Fibroblast of skin of right quadriceps (primary cell): ENCODE measurements around the gene SCART1.
A peak's percentile ranks its signal among the peaks of the same experiment; 100 is the strongest.
"Not testable (repeated sequence)": the region's sequence is repeated elsewhere in the genome, so short reads cannot be mapped to it uniquely, and the experiment has no call there.

ENCODE experiments used
- DNase-seq: peaks from one replicate; pipeline ENCODE4 v3.0.0-alpha.2; 2013

SCART1 gene

DNA sequence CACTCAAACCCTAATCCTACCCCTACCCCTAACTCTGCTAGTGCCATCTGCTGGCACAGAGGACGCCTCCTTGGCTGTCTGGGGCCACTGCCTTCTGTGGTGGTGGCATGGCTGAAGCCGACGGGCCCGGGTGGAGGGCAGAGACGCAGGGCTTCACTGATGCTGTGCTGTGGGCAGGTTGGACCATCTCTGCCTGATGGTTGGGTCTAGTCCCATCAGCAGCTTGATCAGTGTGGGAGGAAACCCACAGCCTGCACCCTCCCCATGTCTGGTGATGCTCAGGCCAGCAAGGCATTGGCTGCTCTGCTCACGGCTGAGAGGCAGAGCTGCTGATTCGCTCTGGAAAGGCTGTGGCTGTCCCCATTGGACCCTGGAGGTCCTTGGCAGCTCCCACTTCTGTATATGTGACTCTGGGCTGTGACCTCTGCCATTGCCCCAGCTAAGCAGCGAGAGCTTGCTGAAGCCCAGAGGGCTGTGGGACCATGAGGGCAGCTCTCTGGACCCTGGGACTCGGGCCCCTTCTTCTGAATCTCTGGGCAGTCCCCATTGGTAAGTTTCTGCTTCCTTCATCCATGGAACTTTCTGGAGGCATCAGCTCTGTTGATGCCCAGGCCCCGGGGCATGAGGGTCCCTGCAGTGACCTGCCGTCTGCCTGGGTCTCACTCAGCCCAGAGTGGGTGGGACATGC, at the start of gene SCART1:
Gene SCART1 (plus strand): TSS at position 430 of the 688 bp plus-strand sequence. CDS start 53 bp downstream, at position 483.
- no peak for DNase-seq

GRCh38 chr10:133405272-133405671, 48.5 kb upstream of the SCART1 start:
- peak; percentile 23 for DNase-seq

GRCh38 chr10:133405844-133406527, 47.8 kb upstream of the SCART1 start:
- DNase-seq = peak; percentile 54

- DNase-seq = no peak
Observed at GRCh38 chr10:133411523-133412380, 42.0 kb upstream of the SCART1 start.

- no peak for DNase-seq
Observed at GRCh38 chr10:133412381-133412711, 41.4 kb upstream of the SCART1 start.

DNA sequence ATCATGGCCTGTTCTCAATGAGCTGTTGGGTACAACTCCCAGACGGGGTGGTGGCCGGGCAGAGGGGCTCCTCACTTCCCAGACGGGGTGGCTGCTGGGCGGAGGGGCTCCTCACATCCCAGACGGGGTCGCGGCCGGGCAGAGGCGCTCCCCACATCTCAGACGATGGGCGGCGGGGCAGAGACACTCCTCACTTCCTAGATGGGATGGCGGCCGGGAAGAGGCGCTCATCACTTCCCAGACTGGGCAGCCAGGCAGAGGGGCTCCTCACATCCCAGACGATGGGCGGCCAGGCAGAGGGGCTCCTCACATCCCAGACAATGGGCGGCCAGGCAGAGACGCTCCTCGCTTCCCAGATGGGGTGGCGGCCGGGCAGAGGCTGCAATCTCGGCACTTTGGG, 39.3 kb upstream of the SCART1 start:
- DNase-seq = not testable (repeated sequence)

GRCh38 chr10:133415752-133416151, 38.0 kb upstream of the SCART1 start:
- no peak for DNase-seq

DNA sequence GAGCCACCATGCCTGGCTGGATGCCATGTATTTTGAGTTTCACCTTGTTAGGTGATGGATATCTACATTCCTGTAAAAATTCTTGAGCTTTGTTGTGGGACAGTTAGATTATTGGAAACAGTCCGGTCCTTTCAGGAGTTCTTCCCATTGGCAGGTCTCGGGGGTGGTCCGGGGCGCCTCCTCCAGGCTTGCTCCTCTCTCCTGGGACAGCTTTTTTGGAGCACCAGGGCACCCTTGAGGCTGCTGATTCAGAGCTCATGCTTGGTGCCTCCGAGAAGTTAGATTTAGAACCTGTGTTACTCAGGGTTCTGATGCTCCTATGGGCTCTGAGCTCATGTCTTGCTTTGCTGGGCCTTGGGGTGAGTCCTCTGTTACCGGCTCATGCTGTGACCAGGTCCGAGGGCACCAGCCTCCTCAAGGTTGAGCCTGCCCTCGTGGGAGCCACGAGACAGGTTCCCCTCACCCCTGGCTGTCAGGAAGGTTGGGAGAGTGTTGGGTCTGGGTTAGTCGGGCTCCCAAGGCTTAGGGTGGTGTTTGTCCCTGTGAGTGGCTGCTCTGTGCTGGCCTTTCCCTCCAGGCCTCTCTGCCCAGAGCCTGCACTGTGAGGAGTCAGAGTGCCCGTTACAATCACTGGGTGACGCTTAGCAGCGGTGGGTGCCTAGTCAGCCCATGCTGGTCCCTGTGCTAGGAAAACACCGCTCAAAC, 35.3 kb upstream of the SCART1 start:
- no peak for DNase-seq

DNA sequence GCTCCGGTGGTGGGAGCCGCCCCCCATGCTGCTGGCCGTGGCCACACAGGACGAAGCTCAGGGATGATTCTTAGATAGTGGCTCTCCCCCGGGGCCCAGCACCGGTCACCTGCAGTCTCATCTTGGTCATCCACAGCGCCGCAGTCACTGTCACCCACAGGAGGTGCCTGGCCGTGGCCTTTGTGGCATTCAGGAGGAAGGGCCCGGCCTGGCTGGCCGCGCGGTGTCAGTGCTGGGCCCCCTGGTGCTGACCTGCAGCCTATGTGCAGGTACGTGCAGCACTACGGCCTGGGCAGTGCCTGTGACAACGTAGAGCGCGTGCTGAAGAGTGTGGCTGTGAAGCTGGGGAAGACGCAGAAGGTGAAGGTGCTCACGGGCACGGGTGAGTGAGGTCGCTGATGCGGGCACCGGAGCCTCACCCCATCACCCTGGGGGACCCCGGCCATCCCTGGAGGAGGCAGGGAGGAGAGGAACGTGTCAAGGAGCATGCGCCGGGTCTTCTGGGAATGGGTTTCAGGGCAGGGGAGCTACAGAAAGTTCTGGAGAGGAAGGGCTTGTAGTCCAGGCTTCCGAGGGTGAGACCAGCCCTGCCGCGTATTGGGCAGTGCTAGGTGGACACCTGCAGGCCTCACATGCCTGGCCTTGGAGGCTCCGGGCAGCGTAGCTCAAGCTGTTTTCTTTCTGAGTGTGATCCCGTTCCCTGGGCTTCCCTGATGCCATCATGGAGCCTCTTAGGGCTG, 34.4 kb upstream of the SCART1 start:
- no peak for DNase-seq

DNA sequence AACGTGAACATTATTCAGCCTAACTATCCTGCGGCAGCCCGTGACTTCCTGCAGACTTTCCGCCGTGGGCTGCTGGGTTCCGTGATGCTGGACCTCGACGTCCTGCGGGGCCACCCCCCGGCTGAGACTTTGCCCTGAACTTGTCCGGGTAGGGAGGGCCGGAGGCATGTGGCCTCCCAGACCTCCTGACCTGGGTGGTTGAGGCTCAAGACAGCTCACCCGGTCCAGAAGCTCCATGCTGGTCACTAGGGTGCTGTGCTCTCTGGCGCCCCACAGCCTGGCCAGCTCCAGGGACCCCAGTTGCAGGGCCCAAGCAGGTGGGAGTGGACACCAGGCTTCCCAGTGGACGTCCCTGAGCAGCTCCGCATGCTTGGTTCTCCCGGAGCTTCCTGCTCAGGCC, 33.7 kb upstream of the SCART1 start:
- DNase-seq = no peak

DNA sequence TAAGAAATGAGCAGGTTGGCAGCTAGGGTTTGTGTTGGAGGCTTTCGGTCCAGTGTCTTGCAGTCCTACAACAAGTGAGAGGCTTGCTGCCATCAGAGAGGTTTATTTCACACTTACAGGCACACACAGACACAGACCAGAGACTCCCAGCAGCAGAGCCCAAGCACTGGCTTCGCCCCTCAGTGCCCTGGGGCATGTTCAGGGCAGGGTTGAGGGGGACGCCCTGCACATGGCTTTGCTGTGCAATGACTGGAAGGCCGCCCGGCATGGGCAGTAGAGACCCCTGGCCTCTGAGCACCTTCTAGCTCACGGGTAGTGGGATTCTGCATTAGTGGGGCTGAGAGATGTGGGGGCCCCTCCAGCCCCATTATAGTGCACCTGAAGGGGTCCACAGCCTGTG, 33.2 kb upstream of the SCART1 start:
- no peak for DNase-seq

DNA sequence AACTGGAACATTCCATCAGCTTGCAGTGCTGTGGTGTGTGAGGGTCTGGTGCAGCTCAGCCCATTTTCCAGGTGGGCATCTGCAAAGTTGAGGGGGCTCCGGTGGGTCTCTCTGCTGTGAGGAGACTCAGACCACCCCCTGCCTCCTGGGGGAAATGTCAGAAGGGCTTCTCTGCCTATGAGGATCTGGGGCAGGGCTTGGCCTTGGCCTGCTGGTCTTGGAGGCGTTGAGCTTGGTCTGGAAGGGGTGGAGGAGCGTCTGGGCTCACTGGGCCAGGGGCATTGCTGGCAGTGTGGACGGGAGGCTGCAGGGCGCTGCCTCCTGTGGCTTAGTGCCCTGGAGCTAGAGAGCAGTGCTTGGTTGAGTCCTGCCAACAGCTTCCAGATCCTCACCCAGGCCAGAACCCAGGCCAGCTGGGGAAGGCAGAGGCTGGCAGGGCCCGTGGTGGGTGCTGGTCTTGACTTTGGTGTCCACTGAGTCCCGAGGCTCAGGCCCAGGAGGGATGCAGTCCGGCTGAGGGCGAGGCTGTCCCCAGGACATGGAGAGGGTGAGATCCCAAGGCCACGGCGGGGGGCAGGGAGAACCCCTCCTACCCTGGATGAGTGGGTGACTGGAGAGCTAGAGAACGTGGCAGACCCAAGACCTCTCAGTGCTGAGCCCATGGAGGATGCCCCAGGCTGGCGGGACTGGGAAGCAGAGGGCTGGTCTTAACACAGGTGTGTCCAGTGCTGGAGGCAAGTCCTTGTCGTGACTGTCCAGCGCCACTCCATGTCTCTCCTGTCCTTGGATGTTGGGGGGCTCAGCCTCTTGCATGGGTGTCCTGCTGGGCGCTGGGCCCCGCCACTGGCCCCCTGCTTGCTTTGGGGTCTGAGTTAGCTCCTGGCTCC, 32.2 kb upstream of the SCART1 start:
- DNase-seq = no peak

DNA sequence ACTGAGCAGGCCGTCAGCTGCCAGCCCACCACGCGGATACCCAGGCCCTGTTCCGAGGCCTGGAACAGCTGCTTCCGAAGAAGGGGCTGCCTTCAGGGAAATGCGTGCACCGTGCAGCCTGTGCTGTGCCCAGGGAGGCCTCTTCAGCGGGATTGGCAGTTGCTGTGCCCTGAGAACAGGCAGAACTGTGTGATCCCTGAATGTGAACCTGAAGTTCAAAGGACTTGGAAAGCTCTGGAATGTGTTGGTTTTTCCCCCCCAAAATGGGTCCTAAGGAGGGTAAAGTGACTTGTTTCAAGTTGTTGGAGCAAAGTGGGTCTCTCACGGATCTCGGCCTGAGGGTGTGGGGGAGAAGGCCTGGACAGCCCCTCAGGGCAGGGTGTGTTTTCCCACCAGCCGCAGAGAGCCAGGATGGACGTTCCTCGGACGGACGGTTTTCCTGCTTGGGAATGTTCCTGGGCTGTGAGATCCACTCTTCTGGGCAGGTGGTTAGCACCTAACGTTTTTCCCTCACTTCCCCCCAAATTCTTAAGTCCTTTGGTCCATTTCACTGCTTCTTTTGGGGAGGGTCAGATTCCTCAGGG, 31.4 kb upstream of the SCART1 start:
- DNase-seq = no peak

GRCh38 chr10:133422807-133423771, 30.7 kb upstream of the SCART1 start:
- DNase-seq = no peak

GRCh38 chr10:133424102-133424501, 29.6 kb upstream of the SCART1 start:
- not testable (repeated sequence) for DNase-seq

DNA sequence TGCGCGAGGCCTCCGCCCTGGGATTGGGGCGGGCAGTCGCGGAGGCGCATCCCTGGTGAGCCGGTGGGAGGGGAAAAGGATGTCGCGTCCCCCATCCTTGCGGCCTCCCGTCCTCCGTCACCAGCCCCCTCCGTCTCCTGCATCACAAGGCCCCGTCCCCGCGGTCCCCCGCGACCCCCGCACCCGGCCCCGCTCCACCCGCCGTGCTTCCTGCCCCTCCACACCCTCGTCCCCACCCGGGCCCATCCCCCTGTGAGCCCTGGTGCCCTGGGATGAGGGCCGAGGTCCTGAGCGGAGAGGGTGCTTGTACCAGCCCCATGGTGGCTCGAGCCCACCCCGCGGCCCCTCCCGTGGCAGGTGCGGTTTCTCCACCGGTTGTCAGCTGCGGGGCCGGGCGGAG, 29.1 kb upstream of the SCART1 start, which contains the start of gene SPRN:
Gene SPRN (minus strand): TSS at position 25 of the 400 bp plus-strand sequence. CDS start 944 bp downstream, outside the sequence.
- DNase-seq = not testable (repeated sequence)

- DNase-seq = not testable (repeated sequence)
Observed at GRCh38 chr10:133429571-133429970, 24.2 kb upstream of the SCART1 start.

DNA sequence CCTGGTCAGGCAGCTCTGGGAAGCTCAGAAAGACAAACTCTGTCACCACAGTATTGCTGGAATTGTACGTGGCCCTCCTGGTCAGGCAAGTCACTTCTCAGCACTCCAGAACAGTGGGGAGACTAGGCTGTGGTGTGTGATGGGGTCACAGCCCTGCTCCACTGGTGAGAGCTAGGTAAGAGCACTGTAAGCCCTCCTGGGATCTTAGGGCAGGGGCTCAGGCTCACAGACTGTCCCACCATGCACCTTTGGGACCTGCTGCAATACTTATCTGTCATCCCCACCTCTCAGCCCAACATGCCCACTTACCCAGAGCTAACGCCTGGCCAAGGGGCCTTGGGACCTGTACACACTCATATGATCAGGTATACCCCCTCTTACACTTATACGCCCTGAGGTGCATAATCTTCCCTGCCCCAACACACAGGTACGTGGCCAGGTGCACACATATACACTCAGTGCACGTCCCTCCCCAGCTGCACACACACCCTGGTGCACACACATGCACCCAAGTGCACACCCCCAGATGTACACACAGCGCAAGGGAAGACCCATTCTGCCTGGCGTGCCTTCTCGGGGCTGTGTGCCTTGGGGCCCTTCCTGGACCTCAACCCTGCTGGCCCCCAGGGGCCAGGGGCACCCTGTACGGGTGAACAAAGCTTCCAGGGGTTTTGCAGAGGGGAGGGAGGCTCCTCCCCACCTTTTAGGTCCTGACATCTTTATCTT, 21.7 kb upstream of the SCART1 start:
- DNase-seq = not testable (repeated sequence)

DNA sequence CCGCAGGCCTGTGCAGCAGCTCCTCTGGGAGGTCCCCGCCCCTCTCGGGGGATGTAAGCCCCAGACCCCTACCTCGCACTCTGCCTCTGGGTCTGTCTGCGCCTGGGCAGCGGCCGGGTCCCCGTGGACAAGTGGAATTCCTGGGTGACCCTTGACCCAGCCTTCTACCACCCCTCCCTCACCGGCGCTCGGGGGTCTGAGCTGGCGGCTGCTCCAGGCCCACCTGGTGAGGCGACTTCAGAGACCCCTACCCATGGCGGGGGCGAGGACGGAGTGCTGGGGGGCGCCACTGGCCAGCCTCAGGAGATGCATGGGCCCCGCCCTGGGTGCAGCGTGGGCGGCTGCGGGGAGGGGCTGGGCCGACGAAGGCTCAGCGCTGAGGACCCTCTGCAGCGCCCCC, 21.0 kb upstream of the SCART1 start:
- not testable (repeated sequence) for DNase-seq
